GM12878 (cell line): ENCODE data around the gene MGRN1. TPM values are rescaled to one million over a fixed set of nuclear protein-coding genes. Genes with fewer than 3 reads are reported as not detected.
"Not testable (repeated sequence)": the region's sequence is repeated elsewhere in the genome, so short reads cannot be mapped to it uniquely, and the experiment has no call there.

Experiments
- ATAC-seq: fragments of 200-7000 bp; cut with Tn5 transposase; 3 replicates; pipeline ENCODE4 v1.9.1; 2020; ENCODE audit warnings: mild to moderate bottlenecking, moderate library complexity
- BruUV-seq: library from RNA; stranded (reverse); fragments of 400-500 nt; replicated peaks from 2 replicates; lab custom pipeline; 2021; lab: Mats Ljungman, UMichigan
- CTCF ChIA-PET: fragments of 300-600 bp; sonication (Branson Sonifier 250); formaldehyde crosslinking; extraction: SDS; loops from one replicate; lab custom pipeline; 2021; ENCODE audit warnings: inconsistent platforms; lab: Yijun Ruan, JAX
- POLR2A ChIA-PET: fragments of 350-600 bp; formaldehyde crosslinking; extraction: SDS; loops from one replicate; lab custom pipeline; 2021; ENCODE audit warnings: inconsistent platforms; lab: Charles Lee
- RAD21 ChIA-PET: fragments of 300-600 bp; sonication (Branson Sonifier 250); formaldehyde crosslinking; loops from one replicate; lab custom pipeline; 2023; ENCODE audit warnings: antibody characterized with exemption; ENCODE audit not compliant: unreplicated experiment; lab: Charles Lee
- SMC1A ChIA-PET: fragments of 300-600 bp; sonication (Branson Sonifier 250); formaldehyde crosslinking; loops from one replicate; lab custom pipeline; 2023; ENCODE audit not compliant: unreplicated experiment, uncharacterized antibody; lab: Charles Lee
- DNase-seq: peaks from one replicate; pipeline ENCODE4 v3.0.0-alpha.2; 2011; ENCODE audit warnings: low read depth, low spot score
- FAIRE-seq: peaks from 3 replicates; lab custom pipeline; 2011; peaks lifted over from hg19 to GRCh38; lab: Jason Lieb, UNC
- H2AFZ ChIP-seq: 2 replicates; pipeline ENCODE4 v1.6.0; 2011; ENCODE audit warnings: low read depth, low read length, control low read depth; ENCODE audit not compliant: control insufficient read depth
- H3K27ac ChIP-seq: 2 replicates; pipeline ENCODE4 v1.5.1; 2011; ENCODE audit warnings: control low read depth; ENCODE audit not compliant: control insufficient read depth, insufficient read depth
- H3K27me3 ChIP-seq, 2 experiments: replicated peaks in 1 of 2; 2 replicates each; pipeline versions ENCODE4 v1.6.0 to v1.6.1; 2011; ENCODE audit warnings: low read length in 1 of 2; ENCODE audit not compliant: control insufficient read depth in 2 of 2, insufficient read depth in 2 of 2
- H3K36me3 ChIP-seq, 2 experiments: 2 replicates each; pipeline ENCODE4 v1.5.1; 2011; ENCODE audit warnings: low read length in 1 of 2; ENCODE audit not compliant: control insufficient read depth in 2 of 2, insufficient read depth in 2 of 2
- H3K4me1 ChIP-seq: 2 replicates; pipeline ENCODE4 v1.6.1; 2011; ENCODE audit warnings: mild to moderate bottlenecking, low read length, moderate library complexity, mixed read lengths; ENCODE audit not compliant: control insufficient read depth, insufficient read depth
- H3K4me2 ChIP-seq: 2 replicates; pipeline ENCODE4 v1.6.0; 2011; ENCODE audit warnings: control low read depth; ENCODE audit not compliant: control insufficient read depth, insufficient read depth
- H3K4me3 ChIP-seq: fragments of 200-600 bp; sonication (generic); 2 replicates; pipeline ENCODE4 v1.5.1; 2016
- H3K79me2 ChIP-seq: 2 replicates; pipeline ENCODE4 v1.6.0; 2011; ENCODE audit warnings: low read length; ENCODE audit not compliant: control insufficient read depth, insufficient read depth
- H3K9ac ChIP-seq: 2 replicates; pipeline ENCODE4 v1.8.0; 2011; ENCODE audit warnings: low read length, control low read depth, mixed read lengths; ENCODE audit not compliant: control insufficient read depth, insufficient read depth
- H3K9me3 ChIP-seq: replicated peaks from 3 replicates; pipeline ENCODE4 v1.5.1; 2011; ENCODE audit warnings: mild to moderate bottlenecking, low read length; ENCODE audit not compliant: control insufficient read depth, insufficient read depth
- H4K20me1 ChIP-seq: 2 replicates; pipeline ENCODE4 v1.6.0; 2011; ENCODE audit not compliant: control insufficient read depth, insufficient read depth
- EZH2 ChIP-seq: IDR thresholded peaks from 2 replicates; pipeline ENCODE4 v1.6.1; 2012; ENCODE audit warnings: low read depth, mild to moderate bottlenecking, control low read depth, inconsistent platforms, low read length, borderline replicate concordance; ENCODE audit not compliant: control insufficient read depth
- HDGF ChIP-seq: fragments of 450-650 bp; IDR thresholded peaks from 2 replicates; pipeline ENCODE4 v1.6.1; 2016; ENCODE audit warnings: antibody characterized with exemption
- NFXL1 ChIP-seq: fragments of 450-650 bp; IDR thresholded peaks from 2 replicates; pipeline ENCODE4 v1.6.1; 2017; ENCODE audit warnings: antibody characterized with exemption, mild to moderate bottlenecking, borderline replicate concordance
- NFYB ChIP-seq: IDR thresholded peaks from 2 replicates; pipeline ENCODE4 v1.6.1; 2011; ENCODE audit warnings: low read depth, mild to moderate bottlenecking, low read length, improper control_type of control experiment, moderate library complexity; ENCODE audit not compliant: insufficient read depth
- RELA ChIP-seq: fragments of 450-650 bp; IDR thresholded peaks from 2 replicates; pipeline ENCODE4 v1.8.0; 2014; ENCODE audit warnings: borderline replicate concordance; ENCODE audit not compliant: partially characterized antibody
- SRF ChIP-seq, 2 experiments: IDR thresholded peaks; 2 replicates each; pipeline ENCODE4 v1.6.1; 2011; ENCODE audit warnings: low read depth in 2 of 2, low read length in 2 of 2, mild to moderate bottlenecking in 1 of 2, moderate library complexity in 1 of 2
- TBL1XR1 ChIP-seq: IDR thresholded peaks from 2 replicates; pipeline ENCODE4 v1.6.1; 2012; ENCODE audit warnings: low read depth, low read length, improper control_type of control experiment
- WGBS: methylation state at CpG from one replicate; pipeline ENCODE4 v1.1.6; 2016; ENCODE audit warnings: low lambda C conversion rate; ENCODE audit not compliant: insufficient replicate concordance, insufficient coverage; ENCODE audit errors: missing lambda C conversion rate; 5-methylcytosine and 5-hydroxymethylcytosine counted together
- in situ Hi-C: fragments of 300-500 bp; cut with MboI; formaldehyde crosslinking; loops from 9 replicates; pipeline ENCODE4 v1.14.3; 2018; ENCODE audit warnings: mixed read lengths
- intact Hi-C: fragments of 100-400 bp; cut with micrococcal nuclease; formaldehyde crosslinking; loops from one replicate; pipeline ENCODE4 v1.14.2; 2022; ENCODE audit not compliant: unreplicated experiment
- microRNA-seq: library from miRNA; unstranded; fragments of <30 nt; microRNA quantifications from one replicate; pipeline ENCODE4, GENCODE V29; 2018
- polyA plus RNA-seq, 11 experiments: library from polyadenylated mRNA; depleted of rRNA in 4 of 11; unstranded in 6 of 11; stranded (reverse) in 5 of 11; fragments of >200 nt; fragmentation: Nextera tagmentation in 4 of 11; fragmentation: Illumina TruSeq in 1 of 11; extraction: Ambion mirVana in 4 of 11; extraction: Trizol in 1 of 11; gene quantifications; 1 replicate in 1 of 11; 2 replicates in 10 of 11; pipeline versions ENCODE4 v1.2.1 to v1.2.3, GENCODE V29; 2011 to 2016; ENCODE audit warnings: inconsistent platforms in 2 of 11, missing spikeins in 2 of 11, low read depth in 1 of 11
- small RNA-seq: library from RNA; depleted of rRNA; stranded (forward); fragments of <200 nt; gene quantifications from one replicate; pipeline ENCODE3, GENCODE V24; 2014
- total RNA-seq, 4 experiments: library from RNA; depleted of rRNA in 3 of 4; stranded (reverse); fragments of >200 nt in 3 of 4; fragmentation: Illumina TruSeq in 1 of 4; extraction: Trizol in 1 of 4; gene quantifications; 2 replicates each; pipeline versions ENCODE4 v1.2.1 to v1.2.3, GENCODE V29; 2013 to 2021
- TF ChIP-seq, protein P1 (sequence below): fragments of 450-650 bp; IDR thresholded peaks from 2 replicates; pipeline ENCODE4 v1.6.1; 2017; ENCODE audit warnings: borderline replicate concordance

The MGRN1 gene
- total and polyA plus RNA-seq, 10 of the 15 experiments (the other 5 are each of a cell fraction or from before 2014, with no cell fraction given) = 0.35 to 86.7 (median 14.6) TPM

DNA sequence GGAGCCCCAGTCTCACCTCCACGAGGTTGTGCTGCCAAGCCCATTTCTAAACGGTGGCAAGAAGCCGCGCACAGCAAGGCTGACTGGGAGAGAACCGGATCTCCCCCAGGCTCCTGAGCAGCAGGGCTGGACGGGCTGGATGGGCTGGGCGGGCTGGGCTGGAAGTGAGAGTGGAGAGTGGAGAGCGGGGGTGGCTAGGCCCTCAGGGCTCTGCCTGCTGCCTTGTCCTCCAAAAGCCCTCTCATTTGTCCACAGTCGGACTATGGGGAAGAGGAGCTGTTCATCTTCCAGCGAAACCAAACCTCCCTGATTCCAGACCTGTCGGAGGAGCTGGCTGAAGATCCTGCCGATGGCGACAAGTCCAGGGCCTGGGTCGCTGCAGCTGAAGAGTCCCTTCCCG, 112.9 kb downstream of the MGRN1 start (continued):
- TF ChIP-seq NFYB (no peak), HDGF (no peak), TBL1XR1 (no peak), RELA (no peak), SRF (IDR thresholded peaks at IDR 0.05; ENCODE audit: low read depth in 2 of 2, low read length in 2 of 2) (no peak), NFXL1 (no peak), EZH2 (no peak)
- TF ChIP-seq, protein P1, sequence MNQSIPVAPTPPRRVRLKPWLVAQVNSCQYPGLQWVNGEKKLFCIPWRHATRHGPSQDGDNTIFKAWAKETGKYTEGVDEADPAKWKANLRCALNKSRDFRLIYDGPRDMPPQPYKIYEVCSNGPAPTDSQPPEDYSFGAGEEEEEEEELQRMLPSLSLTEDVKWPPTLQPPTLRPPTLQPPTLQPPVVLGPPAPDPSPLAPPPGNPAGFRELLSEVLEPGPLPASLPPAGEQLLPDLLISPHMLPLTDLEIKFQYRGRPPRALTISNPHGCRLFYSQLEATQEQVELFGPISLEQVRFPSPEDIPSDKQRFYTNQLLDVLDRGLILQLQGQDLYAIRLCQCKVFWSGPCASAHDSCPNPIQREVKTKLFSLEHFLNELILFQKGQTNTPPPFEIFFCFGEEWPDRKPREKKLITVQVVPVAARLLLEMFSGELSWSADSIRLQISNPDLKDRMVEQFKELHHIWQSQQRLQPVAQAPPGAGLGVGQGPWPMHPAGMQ = no peak
- TF ChIP-seq, all 136 proteins: peak for 0

DNA sequence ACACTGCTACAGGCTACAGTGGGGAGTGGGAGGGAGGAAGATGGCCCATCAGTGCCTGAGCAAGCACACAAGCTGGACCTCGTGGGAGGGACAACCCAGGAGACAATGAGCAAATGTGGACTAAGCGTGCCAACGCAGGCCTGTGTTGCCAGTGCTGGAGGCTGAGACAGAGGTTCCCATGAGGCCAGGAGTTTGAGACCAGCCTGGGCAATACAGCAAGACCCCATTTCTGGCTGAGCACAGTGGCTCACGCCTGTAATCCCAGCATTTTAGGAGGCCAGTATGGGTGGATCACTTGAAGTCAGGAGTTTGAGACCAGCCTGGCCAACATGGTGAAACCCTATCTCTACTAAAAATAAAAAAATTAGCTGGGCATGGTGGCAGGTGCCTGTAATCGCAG, 113.7 kb downstream of the MGRN1 start:
- H4K20me1 ChIP-seq, H3K4me1 ChIP-seq, FAIRE-seq, H3K27me3 ChIP-seq, in situ Hi-C loops, ATAC-seq, H3K9me3 ChIP-seq, H3K4me3 ChIP-seq, H3K9ac ChIP-seq, DNase-seq, H3K36me3 ChIP-seq, BruUV-seq, H3K27ac ChIP-seq, RAD21 ChIA-PET, H3K79me2 ChIP-seq, H3K4me2 ChIP-seq, H2AFZ ChIP-seq, intact Hi-C loops: not testable (repeated sequence)
- ChIA-PET CTCF (interaction anchor here (0.6 kb wide), 1 partner anchor 17 kb away, joined by 3 read pairs; no protein-coding TSS in a partner anchor), POLR2A (interaction anchor here (0.6 to 1.1 kb wide), 3 partner anchors 10 to 175 kb away, joined by 3 to 4 read pairs (median 3); no protein-coding TSS in a partner anchor), SMC1A (interaction anchor here (1.5 kb wide), 1 partner anchor 9 kb away, joined by 3 read pairs; no protein-coding TSS in a partner anchor)
- WGBS = 50% methylated on average over 5 of the region's 5 CpGs

Small RNA genes within 50 kb of the gene (microRNA-seq; reads per million reads assigned to microRNA genes)
- 0.56 reads per million for gene MIR6769A

Small RNA genes within 50 kb of the gene (small RNA-seq; reads per million reads assigned to genes)
- gene MIR6769A (0.12 reads per million), gene RN7SL850P (not detected)

Other genes with a start within 250 kb of the MGRN1 start
Only the 7 nearest of the 16 such genes appear.
- gene CDIP1, start 86.1 kb upstream of the MGRN1 start, total RNA-seq (2014; rRNA removed) = 14.2 and 15.6 TPM in 2 replicates
- 7.6 and 9.1 TPM in 2 replicates for gene CDIP1, start 86.1 kb upstream of the MGRN1 start, total RNA-seq (2014; rRNA removed; fragmentation: Illumina TruSeq; extraction: Trizol)
- 27.8 and 28.2 TPM in 2 replicates for gene CDIP1, start 86.1 kb upstream of the MGRN1 start, total RNA-seq (2021)
- gene CDIP1, start 86.1 kb upstream of the MGRN1 start, polyA plus RNA-seq (2011; rRNA removed) = 3.1 and 11.0 TPM in 2 replicates
- gene CDIP1, start 86.1 kb upstream of the MGRN1 start, polyA plus RNA-seq (2014; fragmentation: Illumina TruSeq; extraction: Trizol) = 10.3 and 17.5 TPM in 2 replicates
- gene CDIP1, start 86.1 kb upstream of the MGRN1 start, polyA plus RNA-seq (2014; fragmentation: Nextera tagmentation; extraction: Ambion mirVana) = 1 to 10 TPM; 6.1 to 7.2 TPM
- 11.5 and 12.0 TPM in 2 replicates for gene CDIP1, start 86.1 kb upstream of the MGRN1 start, polyA plus RNA-seq (2014; rRNA removed)
- gene CDIP1, start 86.1 kb upstream of the MGRN1 start, polyA plus RNA-seq (2016; fragmentation: Nextera tagmentation; extraction: Ambion mirVana) = 10 to 100 TPM; 29.4 to 32.4 TPM
- gene C16orf96, start 68.5 kb upstream of the MGRN1 start, total RNA-seq (2014; rRNA removed) = not detected in 2 replicates
- gene C16orf96, start 68.5 kb upstream of the MGRN1 start, total RNA-seq (2014; rRNA removed; fragmentation: Illumina TruSeq; extraction: Trizol) = not detected in 2 replicates
- 0.05 and 0.08 TPM in 2 replicates for gene C16orf96, start 68.5 kb upstream of the MGRN1 start, total RNA-seq (2021)
- gene C16orf96, start 68.5 kb upstream of the MGRN1 start, polyA plus RNA-seq (2011; rRNA removed) = 0.01 TPM in 1 of 2 replicates, not detected in the other
- 0.01 TPM in 1 of 2 replicates, not detected in the other for gene C16orf96, start 68.5 kb upstream of the MGRN1 start, polyA plus RNA-seq (2014; fragmentation: Illumina TruSeq; extraction: Trizol)
- not detected for gene C16orf96, start 68.5 kb upstream of the MGRN1 start, polyA plus RNA-seq (2014; fragmentation: Nextera tagmentation; extraction: Ambion mirVana)
- 0.04 TPM in 1 of 2 replicates, not detected in the other for gene C16orf96, start 68.5 kb upstream of the MGRN1 start, polyA plus RNA-seq (2014; rRNA removed)
- not detected for gene C16orf96, start 68.5 kb upstream of the MGRN1 start, polyA plus RNA-seq (2016; fragmentation: Nextera tagmentation; extraction: Ambion mirVana)
- 9.6 and 15.7 TPM in 2 replicates for gene UBALD1, start 9.9 kb upstream of the MGRN1 start, total RNA-seq (2014; rRNA removed)
- gene UBALD1, start 9.9 kb upstream of the MGRN1 start, total RNA-seq (2014; rRNA removed; fragmentation: Illumina TruSeq; extraction: Trizol) = 3.7 and 4.3 TPM in 2 replicates
- 24.2 and 32.7 TPM in 2 replicates for gene UBALD1, start 9.9 kb upstream of the MGRN1 start, total RNA-seq (2021)
- 0.94 and 2.6 TPM in 2 replicates for gene UBALD1, start 9.9 kb upstream of the MGRN1 start, polyA plus RNA-seq (2011; rRNA removed)
- gene UBALD1, start 9.9 kb upstream of the MGRN1 start, polyA plus RNA-seq (2014; fragmentation: Illumina TruSeq; extraction: Trizol) = 0.35 and 2.7 TPM in 2 replicates
- under 1 TPM; 0.05 to 0.82 TPM for gene UBALD1, start 9.9 kb upstream of the MGRN1 start, polyA plus RNA-seq (2014; fragmentation: Nextera tagmentation; extraction: Ambion mirVana)
- gene UBALD1, start 9.9 kb upstream of the MGRN1 start, polyA plus RNA-seq (2014; rRNA removed) = 23.1 and 29.7 TPM in 2 replicates
- gene UBALD1, start 9.9 kb upstream of the MGRN1 start, polyA plus RNA-seq (2016; fragmentation: Nextera tagmentation; extraction: Ambion mirVana) = 1 to 10 TPM; 6.5 to 9.3 TPM
- gene NUDT16L1, start 68.7 kb downstream of the MGRN1 start, total RNA-seq (2014; rRNA removed) = 33.8 and 41.4 TPM in 2 replicates
- 11.5 and 12.6 TPM in 2 replicates for gene NUDT16L1, start 68.7 kb downstream of the MGRN1 start, total RNA-seq (2014; rRNA removed; fragmentation: Illumina TruSeq; extraction: Trizol)
- 35.0 and 35.2 TPM in 2 replicates for gene NUDT16L1, start 68.7 kb downstream of the MGRN1 start, total RNA-seq (2021)
- gene NUDT16L1, start 68.7 kb downstream of the MGRN1 start, polyA plus RNA-seq (2011; rRNA removed) = 12.1 and 22.7 TPM in 2 replicates
- gene NUDT16L1, start 68.7 kb downstream of the MGRN1 start, polyA plus RNA-seq (2014; fragmentation: Illumina TruSeq; extraction: Trizol) = 3.0 and 10.6 TPM in 2 replicates
- gene NUDT16L1, start 68.7 kb downstream of the MGRN1 start, polyA plus RNA-seq (2014; fragmentation: Nextera tagmentation; extraction: Ambion mirVana) = 1 to 10 TPM; 1.4 to 6.4 TPM
- gene NUDT16L1, start 68.7 kb downstream of the MGRN1 start, polyA plus RNA-seq (2014; rRNA removed) = 36.6 and 41.6 TPM in 2 replicates
- 10 to 100 TPM; 63.7 to 77.7 TPM for gene NUDT16L1, start 68.7 kb downstream of the MGRN1 start, polyA plus RNA-seq (2016; fragmentation: Nextera tagmentation; extraction: Ambion mirVana)
- gene ANKS3, start 109.4 kb downstream of the MGRN1 start, total RNA-seq (2014; rRNA removed) = 11.2 and 14.2 TPM in 2 replicates
- 6.7 and 8.2 TPM in 2 replicates for gene ANKS3, start 109.4 kb downstream of the MGRN1 start, total RNA-seq (2014; rRNA removed; fragmentation: Illumina TruSeq; extraction: Trizol)
- gene ANKS3, start 109.4 kb downstream of the MGRN1 start, total RNA-seq (2021) = 12.9 and 13.4 TPM in 2 replicates
- 7.0 and 9.1 TPM in 2 replicates for gene ANKS3, start 109.4 kb downstream of the MGRN1 start, polyA plus RNA-seq (2011; rRNA removed)
- 4.3 and 5.0 TPM in 2 replicates for gene ANKS3, start 109.4 kb downstream of the MGRN1 start, polyA plus RNA-seq (2014; fragmentation: Illumina TruSeq; extraction: Trizol)
- under 1 TPM; 0.29 to 0.52 TPM for gene ANKS3, start 109.4 kb downstream of the MGRN1 start, polyA plus RNA-seq (2014; fragmentation: Nextera tagmentation; extraction: Ambion mirVana)
- 12.2 and 15.4 TPM in 2 replicates for gene ANKS3, start 109.4 kb downstream of the MGRN1 start, polyA plus RNA-seq (2014; rRNA removed)
- 1 to 10 TPM; 7.7 to 8.8 TPM for gene ANKS3, start 109.4 kb downstream of the MGRN1 start, polyA plus RNA-seq (2016; fragmentation: Nextera tagmentation; extraction: Ambion mirVana)
- gene DNAAF8, start 109.7 kb downstream of the MGRN1 start, total RNA-seq (2014; rRNA removed) = 0.22 and 0.56 TPM in 2 replicates
- gene DNAAF8, start 109.7 kb downstream of the MGRN1 start, total RNA-seq (2014; rRNA removed; fragmentation: Illumina TruSeq; extraction: Trizol) = 0.09 and 0.22 TPM in 2 replicates
- gene DNAAF8, start 109.7 kb downstream of the MGRN1 start, total RNA-seq (2021) = 0.21 and 0.36 TPM in 2 replicates
- 0.03 and 0.22 TPM in 2 replicates for gene DNAAF8, start 109.7 kb downstream of the MGRN1 start, polyA plus RNA-seq (2011; rRNA removed)
- 0.01 TPM in 1 of 2 replicates, not detected in the other for gene DNAAF8, start 109.7 kb downstream of the MGRN1 start, polyA plus RNA-seq (2014; fragmentation: Illumina TruSeq; extraction: Trizol)
- not detected for gene DNAAF8, start 109.7 kb downstream of the MGRN1 start, polyA plus RNA-seq (2014; fragmentation: Nextera tagmentation; extraction: Ambion mirVana)
- gene DNAAF8, start 109.7 kb downstream of the MGRN1 start, polyA plus RNA-seq (2014; rRNA removed) = 0.13 and 0.16 TPM in 2 replicates
- under 1 TPM; 0.21 to 0.78 TPM for gene DNAAF8, start 109.7 kb downstream of the MGRN1 start, polyA plus RNA-seq (2016; fragmentation: Nextera tagmentation; extraction: Ambion mirVana)
- 6.2 and 7.1 TPM in 2 replicates for gene ZNF500, start 142.3 kb downstream of the MGRN1 start, total RNA-seq (2014; rRNA removed)
- gene ZNF500, start 142.3 kb downstream of the MGRN1 start, total RNA-seq (2014; rRNA removed; fragmentation: Illumina TruSeq; extraction: Trizol) = 3.5 and 4.2 TPM in 2 replicates
- 9.5 and 13.1 TPM in 2 replicates for gene ZNF500, start 142.3 kb downstream of the MGRN1 start, total RNA-seq (2021)
- gene ZNF500, start 142.3 kb downstream of the MGRN1 start, polyA plus RNA-seq (2011; rRNA removed) = 2.5 and 4.9 TPM in 2 replicates
- gene ZNF500, start 142.3 kb downstream of the MGRN1 start, polyA plus RNA-seq (2014; fragmentation: Illumina TruSeq; extraction: Trizol) = 1.3 and 3.2 TPM in 2 replicates
- gene ZNF500, start 142.3 kb downstream of the MGRN1 start, polyA plus RNA-seq (2014; fragmentation: Nextera tagmentation; extraction: Ambion mirVana) = 1 to 10 TPM in 1 of 2 experiments, under 1 TPM in 1; 0.99 to 1.0 TPM
- 6.4 and 8.2 TPM in 2 replicates for gene ZNF500, start 142.3 kb downstream of the MGRN1 start, polyA plus RNA-seq (2014; rRNA removed)
- gene ZNF500, start 142.3 kb downstream of the MGRN1 start, polyA plus RNA-seq (2016; fragmentation: Nextera tagmentation; extraction: Ambion mirVana) = 1 to 10 TPM; 6.7 to 7.7 TPM